ENCODE data around the gene SLC26A1. TPM values are rescaled to one million over a fixed set of nuclear protein-coding genes. Genes with fewer than 3 reads are reported as not detected.

Gene SLC26A1
- total RNA-seq, 8 experiments from 2014 or later, result 0.60 to 6.3 (median 2.0) TPM

GRCh38 chr4:957231-957580 is 36.0 kb downstream of the SLC26A1 start:
- ATAC-seq (replicated peaks in 6 of 8), result peak in 2 of 8 experiments; percentile 4 to 6
- no peak overlapping the region for H3K4me3 ChIP-seq
- H3K4me1 ChIP-seq (replicated peaks in 1 of 2), result no peaks in the 10 kb centered on the region
- in situ Hi-C loops (cut with MboI; ENCODE audit: low pct_unique_long_range_greater_than_20kb in 2 of 9, low sequenced_read_pairs in 9 of 9, unreplicated experiment in 9 of 9), result no loop called here
- 55 to 93% methylated on average over 2 to 7 of the region's 8 CpGs; no CpG with 5 or more reads in 8 of the 10 experiments for WGBS, 10 experiments
- no peak overlapping the region for H3K27ac ChIP-seq

DNA sequence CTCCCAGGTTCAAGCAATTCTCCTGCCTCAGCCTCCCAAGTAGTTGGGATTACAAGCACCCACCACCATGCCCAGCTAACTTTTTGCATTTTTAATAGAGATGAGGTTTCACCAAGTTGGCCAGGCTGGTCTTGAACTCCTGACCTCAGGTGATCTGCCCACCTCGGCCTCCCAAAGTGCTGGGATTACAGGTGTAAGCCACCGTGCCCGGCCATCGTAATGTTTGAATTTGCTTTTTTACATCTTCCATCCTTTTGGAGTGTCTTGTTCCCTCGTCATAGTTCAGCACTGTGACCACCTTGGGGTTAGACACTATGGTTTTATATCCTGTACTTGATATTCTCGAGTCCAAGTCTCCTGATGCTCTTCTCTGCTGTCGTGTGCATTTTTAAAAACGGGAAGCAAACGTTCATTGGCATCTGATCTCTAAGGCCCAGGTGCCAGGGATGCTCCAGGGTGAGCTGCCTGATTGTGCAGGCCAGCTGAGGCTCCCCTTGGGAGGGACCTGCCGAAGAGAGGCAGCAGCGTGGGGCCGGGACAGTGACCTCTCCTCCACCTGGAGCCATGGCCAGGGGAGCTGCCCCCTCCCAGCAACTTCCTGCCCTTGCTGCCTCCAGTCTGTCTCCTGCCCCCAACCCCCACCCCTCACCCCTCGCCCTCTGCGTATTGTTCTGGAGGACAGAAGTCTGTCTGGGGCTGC is 36.5 kb downstream of the SLC26A1 start:
- Histone ChIP-seq H3K4me3 (no peak overlapping the region), H3K27ac (no peak overlapping the region), H3K4me1 (replicated peaks in 1 of 2) (no peaks in the 10 kb centered on the region)
- 47 to 100% (median 80%) methylated on average over 1 to 7 of the region's 14 CpGs; no CpG with 5 or more reads in 1 of the 10 experiments for WGBS, 10 experiments
- no peak for ATAC-seq (replicated peaks in 6 of 8)
- in situ Hi-C loops (cut with MboI; ENCODE audit: low pct_unique_long_range_greater_than_20kb in 2 of 9, low sequenced_read_pairs in 9 of 9, unreplicated experiment in 9 of 9), result no loop called here

DNA sequence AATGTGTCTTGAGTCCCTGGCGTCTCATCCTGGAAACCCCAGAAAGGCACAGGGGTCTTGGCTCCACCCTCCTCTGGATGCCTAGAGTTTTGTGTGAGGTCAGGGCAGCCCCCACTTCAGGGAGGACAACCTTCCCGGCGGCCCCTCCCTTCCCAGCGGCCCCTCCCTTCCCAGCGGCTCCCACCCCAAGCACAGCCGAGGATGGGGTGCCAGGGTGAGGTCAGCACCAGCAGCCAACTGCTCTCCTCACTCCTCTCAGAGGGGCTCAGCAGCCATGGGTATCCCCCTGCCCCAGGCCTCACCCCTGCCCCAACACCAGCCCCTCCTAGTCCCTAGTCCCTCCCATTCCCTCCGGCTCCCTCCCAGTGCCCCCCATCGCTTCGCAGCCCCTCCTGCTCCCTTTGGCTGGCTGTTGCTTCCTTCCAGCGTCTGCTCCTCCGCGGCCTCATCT is 37.2 kb downstream of the SLC26A1 start:
- ATAC-seq (replicated peaks in 6 of 8), result peak in 1 of 8 experiments; percentile 18
- Histone ChIP-seq H3K4me1 (replicated peaks in 1 of 2) (no peaks in the 10 kb centered on the region), H3K4me3 (no peak overlapping the region), H3K27ac (no peak overlapping the region)
- WGBS, 10 experiments, result 100% methylated on average over 2 of the region's 12 CpGs; no CpG with 5 or more reads in 9 of the 10 experiments
- in situ Hi-C loops (cut with MboI; ENCODE audit: low pct_unique_long_range_greater_than_20kb in 2 of 9, low sequenced_read_pairs in 9 of 9, unreplicated experiment in 9 of 9), result no loop called here

DNA sequence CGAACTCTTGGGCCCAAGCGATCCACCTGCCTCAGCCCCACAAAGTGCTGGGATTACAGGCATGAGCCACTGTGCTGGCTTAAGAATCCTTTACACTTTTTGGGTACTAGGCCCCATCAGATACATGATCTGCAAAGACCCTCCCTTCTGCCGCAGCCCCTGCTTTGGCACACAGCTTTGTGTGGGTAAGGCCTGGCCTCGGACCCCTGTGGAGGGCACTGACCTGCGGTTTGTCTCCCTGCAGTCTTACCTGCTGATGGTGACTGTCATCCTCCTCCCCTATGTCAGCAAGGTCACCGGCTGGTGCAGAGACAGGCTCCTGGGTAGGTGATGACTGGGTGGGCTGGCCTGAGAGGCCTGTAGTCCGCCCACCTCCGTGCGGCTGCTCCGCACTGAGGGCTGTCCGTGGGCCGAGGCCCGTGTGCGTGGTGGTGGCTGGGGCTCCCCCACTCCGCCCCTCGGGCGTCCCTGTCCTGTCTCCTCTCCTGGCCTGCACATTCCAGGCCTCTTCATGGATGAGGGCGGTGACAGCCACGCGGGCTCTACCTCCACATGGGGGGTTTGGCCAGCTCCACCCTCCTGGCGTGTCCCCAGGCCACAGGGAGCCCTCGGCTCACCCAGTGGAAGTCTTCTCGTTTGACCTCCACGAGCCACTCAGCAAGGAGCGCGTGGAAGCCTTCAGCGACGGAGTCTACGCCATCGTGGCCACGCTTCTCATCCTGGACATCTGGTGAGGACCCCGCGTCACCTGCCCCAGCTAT is 37.9 kb downstream of the SLC26A1 start:
- Histone ChIP-seq H3K4me1 (replicated peaks in 1 of 2) (no peaks in the 10 kb centered on the region), H3K27ac (no peak overlapping the region), H3K4me3 (no peak overlapping the region)
- in situ Hi-C loops (cut with MboI; ENCODE audit: low pct_unique_long_range_greater_than_20kb in 2 of 9, low sequenced_read_pairs in 9 of 9, unreplicated experiment in 9 of 9), result no loop called here
- peak in 1 of 8 experiments; percentile 5 for ATAC-seq (replicated peaks in 6 of 8)
- WGBS, 10 experiments, result 89 to 100% (median 97%) methylated on average over 1 to 6 of the region's 33 CpGs; no CpG with 5 or more reads in 3 of the 10 experiments

GRCh38 chr4:954211-955020 is 38.8 kb downstream of the SLC26A1 start:
- no peak for ATAC-seq (replicated peaks in 6 of 8)
- Histone ChIP-seq H3K27ac (no peak overlapping the region), H3K4me3 (no peak overlapping the region), H3K4me1 (replicated peaks in 1 of 2) (no peaks in the 10 kb centered on the region)
- 65 to 100% (median 87%) methylated on average over 1 to 9 of the region's 17 CpGs; no CpG with 5 or more reads in 1 of the 10 experiments for WGBS, 10 experiments
- in situ Hi-C loops (cut with MboI; ENCODE audit: low pct_unique_long_range_greater_than_20kb in 2 of 9, low sequenced_read_pairs in 9 of 9, unreplicated experiment in 9 of 9), result no loop called here

- in situ Hi-C loops (cut with MboI; ENCODE audit: low pct_unique_long_range_greater_than_20kb in 2 of 9, low sequenced_read_pairs in 9 of 9, unreplicated experiment in 9 of 9), result no loop called here
- Histone ChIP-seq H3K4me1 (replicated peaks in 1 of 2) (no peaks in the 10 kb centered on the region), H3K27ac (no peak overlapping the region), H3K4me3 (no peak overlapping the region)
- no peak for ATAC-seq (replicated peaks in 6 of 8)
- WGBS, 10 experiments, result 80 to 100% (median 96%) methylated on average over 1 to 7 of the region's 13 CpGs; no CpG with 5 or more reads in 3 of the 10 experiments
Measured at GRCh38 chr4:953574-953915, 39.7 kb downstream of the SLC26A1 start.

GRCh38 chr4:952881-953573 is 40.2 kb downstream of the SLC26A1 start:
- WGBS, 10 experiments, result 100% methylated on average over 1 of the region's 28 CpGs; no CpG with 5 or more reads in 9 of the 10 experiments
- H3K4me3 ChIP-seq, result no peak overlapping the region
- no peak overlapping the region for H3K27ac ChIP-seq
- in situ Hi-C loops (cut with MboI; ENCODE audit: low pct_unique_long_range_greater_than_20kb in 2 of 9, low sequenced_read_pairs in 9 of 9, unreplicated experiment in 9 of 9), result no loop called here
- H3K4me1 ChIP-seq (replicated peaks in 1 of 2), result no peaks in the 10 kb centered on the region
- ATAC-seq (replicated peaks in 6 of 8), result no peak

DNA sequence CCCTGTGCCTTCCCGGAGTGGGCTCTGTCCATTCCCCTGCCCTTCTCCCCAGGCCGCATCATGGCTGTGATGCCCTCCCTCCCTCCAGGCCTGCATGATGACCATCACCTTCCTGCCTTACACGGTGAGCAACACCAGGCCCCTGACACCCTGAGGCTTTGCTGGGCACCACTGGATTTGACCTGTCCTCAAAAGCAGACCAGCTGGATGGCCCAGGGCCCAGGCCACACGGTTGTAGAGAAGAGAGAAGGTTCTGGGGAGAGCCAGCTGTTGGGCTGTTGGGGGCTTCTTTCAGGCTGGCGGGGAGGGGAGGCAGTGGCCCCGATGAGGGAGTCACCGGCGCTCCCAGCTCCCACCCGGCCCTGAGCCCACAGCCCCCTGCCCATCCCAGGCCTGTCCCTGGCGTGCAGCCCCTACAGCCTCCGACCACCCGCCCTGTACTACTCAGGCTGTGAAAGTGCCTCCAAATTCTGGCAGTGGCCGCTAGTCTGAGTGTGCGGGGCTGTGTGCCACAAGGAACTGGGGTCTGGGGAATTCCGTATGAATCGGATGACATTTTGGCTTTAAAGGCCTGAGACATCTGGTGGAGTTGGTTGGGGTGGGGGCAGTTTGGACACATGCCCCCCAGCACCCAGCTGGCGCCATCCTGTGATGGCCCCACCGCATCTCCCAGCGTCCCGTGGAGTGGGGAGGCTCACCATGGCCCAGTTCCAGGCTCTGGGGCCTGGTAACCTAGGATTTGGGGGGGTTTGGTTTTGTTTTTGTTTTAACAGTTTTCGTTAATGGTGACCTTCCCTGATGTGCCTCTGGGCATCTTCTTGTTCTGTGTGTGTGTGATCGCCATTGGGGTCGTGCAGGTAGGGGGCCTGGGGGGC is 41.4 kb downstream of the SLC26A1 start:
- in situ Hi-C loops (cut with MboI; ENCODE audit: low pct_unique_long_range_greater_than_20kb in 2 of 9, low sequenced_read_pairs in 9 of 9, unreplicated experiment in 9 of 9), result no loop called here
- ATAC-seq (replicated peaks in 6 of 8), result no peak
- WGBS, 10 experiments, result 84 to 100% (median 87%) methylated on average over 1 to 6 of the region's 23 CpGs; no CpG with 5 or more reads in 6 of the 10 experiments
- no peak overlapping the region for H3K4me3 ChIP-seq
- H3K27ac ChIP-seq, result no peak overlapping the region
- H3K4me1 ChIP-seq (replicated peaks in 1 of 2), result no peaks in the 10 kb centered on the region

DNA sequence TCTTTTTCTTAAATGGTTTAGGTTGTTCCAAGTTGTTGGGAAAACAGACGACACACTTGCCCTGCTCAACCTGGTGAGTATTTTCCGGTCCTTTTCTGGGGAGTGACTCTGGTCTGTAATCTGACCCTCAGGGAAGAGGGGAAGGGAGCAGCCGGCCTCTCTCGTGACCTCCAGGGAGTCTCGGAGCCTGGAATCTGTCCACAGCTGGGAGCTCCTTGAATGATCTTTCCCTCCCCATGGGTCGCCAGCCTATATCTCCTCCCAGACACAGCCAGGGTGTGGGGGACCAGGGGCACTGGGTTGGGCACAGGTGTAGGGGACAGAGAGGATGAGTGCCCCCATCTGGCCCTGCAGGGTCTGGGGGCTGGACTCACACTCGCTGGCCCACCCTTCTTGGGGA is 42.0 kb downstream of the SLC26A1 start:
- 18 to 83% (median 60%) methylated on average over 2 to 4 of the region's 7 CpGs; no CpG with 5 or more reads in 4 of the 10 experiments for WGBS, 10 experiments
- in situ Hi-C loops (cut with MboI; ENCODE audit: low pct_unique_long_range_greater_than_20kb in 2 of 9, low sequenced_read_pairs in 9 of 9, unreplicated experiment in 9 of 9), result no loop called here
- Histone ChIP-seq H3K4me1 (replicated peaks in 1 of 2) (no peaks in the 10 kb centered on the region), H3K27ac (no peak overlapping the region), H3K4me3 (no peak overlapping the region)
- ATAC-seq (replicated peaks in 6 of 8), result no peak

- Histone ChIP-seq H3K4me1 (replicated peaks in 1 of 2) (no peaks in the 10 kb centered on the region), H3K27ac (no peak overlapping the region), H3K4me3 (no peak overlapping the region)
- in situ Hi-C loops (cut with MboI; ENCODE audit: low pct_unique_long_range_greater_than_20kb in 2 of 9, low sequenced_read_pairs in 9 of 9, unreplicated experiment in 9 of 9), result no loop called here
- ATAC-seq (replicated peaks in 6 of 8), result no peak
- 70 to 100% (median 96%) methylated on average over 1 to 8 of the region's 30 CpGs; no CpG with 5 or more reads in 1 of the 10 experiments for WGBS, 10 experiments
Measured at GRCh38 chr4:950136-951020, 42.8 kb downstream of the SLC26A1 start.

GRCh38 chr4:949656-950055 is 43.5 kb downstream of the SLC26A1 start:
- Histone ChIP-seq H3K27ac (no peak overlapping the region), H3K4me1 (replicated peaks in 1 of 2) (no peaks in the 10 kb centered on the region), H3K4me3 (no peak overlapping the region)
- no peak for ATAC-seq (replicated peaks in 6 of 8)
- 76 to 85% (median 80%) methylated on average over 2 to 12 of the region's 20 CpGs; no CpG with 5 or more reads in 7 of the 10 experiments for WGBS, 10 experiments
- in situ Hi-C loops (cut with MboI; ENCODE audit: low pct_unique_long_range_greater_than_20kb in 2 of 9, low sequenced_read_pairs in 9 of 9, unreplicated experiment in 9 of 9), result no loop called here

Data from motor neuron (in vitro differentiated cells).